ENCODE data around the gene CBARP.

DNA sequence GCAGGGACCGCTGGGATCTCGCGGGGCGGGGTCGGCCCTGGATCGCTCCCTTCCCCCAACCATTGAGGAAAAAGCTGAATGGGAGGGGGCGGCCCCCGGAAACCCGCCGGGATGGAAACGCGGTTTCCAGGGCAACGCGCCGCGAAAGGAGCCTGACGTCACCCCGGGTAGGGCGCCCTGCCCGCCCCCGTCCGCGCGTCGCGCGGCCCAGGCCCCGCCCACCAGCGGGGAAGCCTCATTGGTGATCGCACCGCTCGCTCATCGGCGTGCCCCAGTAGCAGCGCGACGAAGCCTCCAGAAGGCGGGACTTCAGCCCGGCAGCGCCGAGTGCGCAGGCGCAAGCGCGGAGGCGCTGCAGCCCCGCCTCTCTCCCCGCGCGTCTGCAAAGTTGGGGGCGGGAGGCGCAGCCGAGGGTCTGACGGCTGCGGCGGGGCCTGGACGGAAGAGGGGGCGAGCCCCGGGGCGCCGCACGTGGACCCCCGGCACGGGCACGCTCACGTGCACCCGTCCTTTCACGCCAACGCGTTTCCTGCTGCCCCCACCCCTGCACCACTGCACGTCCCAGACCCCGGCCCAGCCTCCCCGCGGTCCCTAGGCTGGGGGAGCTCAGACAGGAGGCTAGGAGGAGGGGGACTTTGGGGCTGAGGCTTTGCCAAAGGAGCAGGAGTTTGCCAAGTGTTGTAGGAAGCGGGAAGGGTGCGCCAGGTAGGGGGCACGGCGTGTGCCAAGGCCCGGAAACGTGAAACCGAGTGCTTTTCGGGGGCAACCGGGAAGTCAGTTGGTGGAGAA, 23.1 kb upstream of the CBARP start:
- TF ChIP-seq, protein P1, sequence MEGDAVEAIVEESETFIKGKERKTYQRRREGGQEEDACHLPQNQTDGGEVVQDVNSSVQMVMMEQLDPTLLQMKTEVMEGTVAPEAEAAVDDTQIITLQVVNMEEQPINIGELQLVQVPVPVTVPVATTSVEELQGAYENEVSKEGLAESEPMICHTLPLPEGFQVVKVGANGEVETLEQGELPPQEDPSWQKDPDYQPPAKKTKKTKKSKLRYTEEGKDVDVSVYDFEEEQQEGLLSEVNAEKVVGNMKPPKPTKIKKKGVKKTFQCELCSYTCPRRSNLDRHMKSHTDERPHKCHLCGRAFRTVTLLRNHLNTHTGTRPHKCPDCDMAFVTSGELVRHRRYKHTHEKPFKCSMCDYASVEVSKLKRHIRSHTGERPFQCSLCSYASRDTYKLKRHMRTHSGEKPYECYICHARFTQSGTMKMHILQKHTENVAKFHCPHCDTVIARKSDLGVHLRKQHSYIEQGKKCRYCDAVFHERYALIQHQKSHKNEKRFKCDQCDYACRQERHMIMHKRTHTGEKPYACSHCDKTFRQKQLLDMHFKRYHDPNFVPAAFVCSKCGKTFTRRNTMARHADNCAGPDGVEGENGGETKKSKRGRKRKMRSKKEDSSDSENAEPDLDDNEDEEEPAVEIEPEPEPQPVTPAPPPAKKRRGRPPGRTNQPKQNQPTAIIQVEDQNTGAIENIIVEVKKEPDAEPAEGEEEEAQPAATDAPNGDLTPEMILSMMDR (IDR thresholded peaks at IDR 0.05; ENCODE audit: low read depth, low read length): no peak
- no peak for TF ChIP-seq EZH2phosphoT487 (IDR thresholded peaks at IDR 0.05; ENCODE audit: low read depth)
